HEK293 (cell line): ENCODE data around the gene GTF2IRD1.
A peak's percentile ranks its signal among the peaks of the same experiment; 100 is the strongest.

Source experiments
- CTCF ChIA-PET: fragments of 350-600 bp; formaldehyde crosslinking; extraction: SDS; loops from one replicate; lab custom pipeline; 2021; ENCODE audit warnings: antibody characterized with exemption; lab: Yijun Ruan, JAX
- POLR2A ChIA-PET: fragments of 300-600 bp; formaldehyde crosslinking; extraction: SDS; loops from one replicate; lab custom pipeline; 2020; ENCODE audit warnings: antibody characterized with exemption, inconsistent platforms; lab: Yijun Ruan, JAX
- H3K27ac ChIP-seq: fragments of 200-500 bp; sonication (Bioruptor generic); 2 replicates; pipeline ENCODE4 v1.5.1; 2014; ENCODE audit warnings: low read depth, low read length, control low read depth, inconsistent platforms; ENCODE audit errors: extremely low read depth
- H3K36me3 ChIP-seq, 2 experiments: fragments of 200-500 bp in 1 of 2; sonication (Bioruptor generic) in 1 of 2; 1 replicate in 1 of 2; 2 replicates in 1 of 2; pipeline ENCODE4 v1.5.1; 2014 to 2017; ENCODE audit warnings: inconsistent platforms in 2 of 2, low read length in 2 of 2; ENCODE audit not compliant: control insufficient read depth in 2 of 2, insufficient read depth in 1 of 2
- H3K4me1 ChIP-seq: fragments of 200-500 bp; sonication (Bioruptor generic); 2 replicates; pipeline ENCODE4 v1.5.1; 2014; ENCODE audit warnings: mild to moderate bottlenecking, low read length, inconsistent platforms; ENCODE audit not compliant: control insufficient read depth, insufficient read depth
- H3K4me3 ChIP-seq: 2 replicates; pipeline ENCODE4 v1.5.1; 2011; ENCODE audit warnings: low read depth, mild to moderate bottlenecking, control low read depth, low read length, moderate library complexity
- H3K9me3 ChIP-seq: fragments of 200-500 bp; sonication (Bioruptor generic); 2 replicates; pipeline ENCODE4 v1.5.1; 2014; ENCODE audit warnings: low read depth, low read length, inconsistent platforms; ENCODE audit not compliant: control insufficient read depth, insufficient read depth
- BCL11B ChIP-seq: fragments of 450-650 bp; formaldehyde crosslinking; IDR thresholded peaks from 2 replicates; pipeline ENCODE4 v1.5.1; 2016; ENCODE audit warnings: low read depth, missing biosample characterization, missing genetic modification characterization
- KLF16 ChIP-seq: fragments of 450-650 bp; formaldehyde crosslinking; IDR thresholded peaks from 2 replicates; pipeline ENCODE4 v1.5.1; 2017; ENCODE audit warnings: missing biosample characterization, missing genetic modification characterization
- KLF17 ChIP-seq: fragments of 450-650 bp; formaldehyde crosslinking; IDR thresholded peaks from 2 replicates; pipeline ENCODE4 v1.5.1; 2016; ENCODE audit warnings: missing biosample characterization, missing genetic modification characterization
- SCRT2 ChIP-seq: fragments of 450-650 bp; formaldehyde crosslinking; IDR thresholded peaks from 2 replicates; pipeline ENCODE4 v1.5.1; 2016; ENCODE audit warnings: missing biosample characterization, missing genetic modification characterization
- YY2 ChIP-seq: fragments of 450-650 bp; formaldehyde crosslinking; IDR thresholded peaks from 2 replicates; pipeline ENCODE4 v1.5.1; 2016; ENCODE audit warnings: missing biosample characterization, missing genetic modification characterization
- ZBTB20 ChIP-seq: fragments of 450-650 bp; formaldehyde crosslinking; IDR thresholded peaks from 2 replicates; pipeline ENCODE4 v1.5.1; 2016; ENCODE audit warnings: missing biosample characterization, missing genetic modification characterization
- ZBTB8A ChIP-seq: fragments of 450-650 bp; formaldehyde crosslinking; IDR thresholded peaks from 2 replicates; pipeline ENCODE4 v1.5.1; 2016; ENCODE audit warnings: missing biosample characterization, missing genetic modification characterization
- ZNF146 ChIP-seq: fragments of 450-650 bp; formaldehyde crosslinking; IDR thresholded peaks from 2 replicates; pipeline ENCODE4 v1.5.1; 2016; ENCODE audit warnings: missing biosample characterization, missing genetic modification characterization
- ZNF169 ChIP-seq: fragments of 450-650 bp; formaldehyde crosslinking; IDR thresholded peaks from 2 replicates; pipeline ENCODE4 v1.5.1; 2016; ENCODE audit warnings: missing biosample characterization, missing genetic modification characterization
- ZNF175 ChIP-seq: fragments of 450-650 bp; formaldehyde crosslinking; IDR thresholded peaks from 2 replicates; pipeline ENCODE4 v1.5.1; 2016; ENCODE audit warnings: missing biosample characterization, missing genetic modification characterization
- ZNF510 ChIP-seq: fragments of 450-650 bp; formaldehyde crosslinking; IDR thresholded peaks from 2 replicates; pipeline ENCODE4 v1.5.1; 2018; ENCODE audit warnings: mild to moderate bottlenecking, missing genetic modification characterization, missing biosample characterization; ENCODE audit not compliant: insufficient replicate concordance
- ZNF521 ChIP-seq: fragments of 450-650 bp; formaldehyde crosslinking; IDR thresholded peaks from 2 replicates; pipeline ENCODE4 v1.5.1; 2017; ENCODE audit warnings: missing biosample characterization, mild to moderate bottlenecking, missing genetic modification characterization
- ZNF654 ChIP-seq: fragments of 450-650 bp; formaldehyde crosslinking; IDR thresholded peaks from 2 replicates; pipeline ENCODE4 v1.5.1; 2016; ENCODE audit warnings: low read depth, missing biosample characterization, missing genetic modification characterization
- ZNF664 ChIP-seq: fragments of 450-650 bp; formaldehyde crosslinking; IDR thresholded peaks from 2 replicates; pipeline ENCODE4 v1.5.1; 2016; ENCODE audit warnings: missing biosample characterization, missing genetic modification characterization
- ZNF701 ChIP-seq: fragments of 450-650 bp; formaldehyde crosslinking; IDR thresholded peaks from 2 replicates; pipeline ENCODE4 v1.5.1; 2016; ENCODE audit warnings: missing biosample characterization, missing genetic modification characterization
- ZNF843 ChIP-seq: fragments of 450-650 bp; formaldehyde crosslinking; IDR thresholded peaks from 2 replicates; pipeline ENCODE4 v1.5.1; 2016; ENCODE audit warnings: missing biosample characterization, missing genetic modification characterization
- TF ChIP-seq, protein P1 (sequence below): fragments of 450-650 bp; formaldehyde crosslinking; IDR thresholded peaks from 2 replicates; pipeline ENCODE4 v1.5.1; 2017; ENCODE audit warnings: missing biosample characterization, missing genetic modification characterization

GTF2IRD1 gene

DNA sequence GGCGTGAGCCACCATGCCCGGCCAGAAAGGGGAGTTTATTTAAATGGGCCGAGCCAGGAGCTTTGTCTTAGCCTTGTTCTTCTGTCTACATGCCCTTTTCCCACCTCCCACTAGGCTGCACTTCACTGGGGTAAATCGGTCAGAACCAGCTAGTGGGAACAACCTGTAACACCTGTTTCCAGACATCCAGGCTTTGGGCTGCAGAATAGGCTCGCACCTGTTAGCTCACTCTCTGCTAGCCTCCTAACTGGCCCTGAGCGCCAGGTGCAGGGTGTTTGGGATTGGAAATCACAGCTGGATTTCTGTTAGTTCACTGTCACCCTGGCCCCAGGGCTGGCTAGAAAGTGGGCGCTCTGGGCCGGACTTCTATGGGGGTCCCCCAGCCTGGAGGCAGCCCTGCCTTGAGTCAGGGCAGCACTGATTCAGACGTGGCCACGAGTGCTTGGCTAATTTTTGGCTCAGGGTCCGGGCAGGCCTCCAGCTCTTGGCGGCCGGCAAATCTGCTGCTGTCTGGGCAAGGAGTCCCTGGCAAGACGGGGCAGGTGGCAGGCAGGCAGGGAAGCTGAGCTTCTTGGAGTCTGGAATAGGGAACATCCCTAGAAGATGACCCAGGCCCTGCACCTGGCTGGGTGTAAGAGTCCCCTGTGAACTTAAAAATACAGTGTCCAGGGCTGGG is 48.6 kb downstream of the GTF2IRD1 start:
- Histone ChIP-seq H3K27ac (no peak overlapping the region), H3K4me3 (no peak overlapping the region), H3K9me3 (no peaks in the 10 kb centered on the region), H3K36me3 (peaks cover 0 to 7% of the 10 kb centered on the region in 2 experiments; a peak in 2 of 3 replicates), H3K4me1 (no peaks in the 10 kb centered on the region)
- TF ChIP-seq ZNF169 (tag by site-specific recombination): no peak
- no peak for TF ChIP-seq KLF17
- TF ChIP-seq BCL11B (tag by site-specific recombination): no peak
- 0 out of 2 replicates have a peak, but pooled peaks have one; percentile 23 for TF ChIP-seq SCRT2
- POLR2A ChIA-PET: no interaction called here
- CTCF ChIA-PET: no interaction called here

- Histone ChIP-seq H3K27ac (no peak overlapping the region), H3K36me3 (peaks cover 0 to 13% of the 10 kb centered on the region in 2 experiments; a peak in 2 of 3 replicates), H3K4me3 (no peak overlapping the region), H3K4me1 (no peaks in the 10 kb centered on the region), H3K9me3 (no peaks in the 10 kb centered on the region)
- 0 out of 2 replicates have a peak, but pooled peaks have one; percentile 22 for TF ChIP-seq ZBTB20
- no peak for TF ChIP-seq ZNF654 (tag by site-specific recombination)
- ChIA-PET POLR2A (no interaction called here), CTCF (interaction anchor here (0.7 kb wide), 1 partner anchor 117 kb away, joined by 3 read pairs; no protein-coding TSS in a partner anchor)
Measured at GRCh38 chr7:74503061-74503460, 49.4 kb downstream of the GTF2IRD1 start.

DNA sequence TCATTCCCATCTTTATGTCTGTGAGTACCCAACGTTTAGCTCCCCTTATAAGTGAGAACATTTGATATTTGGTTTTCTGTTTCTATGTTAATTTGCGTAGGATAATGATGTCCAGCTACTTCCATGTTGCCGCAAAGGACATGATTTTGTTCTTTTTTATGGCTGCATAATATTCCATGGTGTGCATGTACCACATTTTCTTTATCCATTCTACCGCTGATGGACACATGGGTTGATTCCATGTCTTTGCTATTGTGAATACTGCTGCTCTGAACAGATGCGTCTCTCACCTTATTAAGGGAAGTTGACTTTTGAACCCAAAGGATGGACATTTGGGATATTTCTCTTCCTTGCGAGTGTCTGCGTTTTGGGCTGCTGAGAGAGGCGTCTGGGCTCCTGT is 50.2 kb downstream of the GTF2IRD1 start:
- Histone ChIP-seq H3K27ac (no peak overlapping the region), H3K9me3 (no peaks in the 10 kb centered on the region), H3K36me3 (peaks cover 1 to 15% of the 10 kb centered on the region in 2 experiments; a peak in 2 of 3 replicates), H3K4me1 (no peaks in the 10 kb centered on the region), H3K4me3 (no peak overlapping the region)
- TF ChIP-seq KLF16 (tag by site-specific recombination) (no peak), ZNF146 (tag by site-specific recombination) (peak; percentile 91)
- ChIA-PET POLR2A (no interaction called here), CTCF (no interaction called here)

DNA sequence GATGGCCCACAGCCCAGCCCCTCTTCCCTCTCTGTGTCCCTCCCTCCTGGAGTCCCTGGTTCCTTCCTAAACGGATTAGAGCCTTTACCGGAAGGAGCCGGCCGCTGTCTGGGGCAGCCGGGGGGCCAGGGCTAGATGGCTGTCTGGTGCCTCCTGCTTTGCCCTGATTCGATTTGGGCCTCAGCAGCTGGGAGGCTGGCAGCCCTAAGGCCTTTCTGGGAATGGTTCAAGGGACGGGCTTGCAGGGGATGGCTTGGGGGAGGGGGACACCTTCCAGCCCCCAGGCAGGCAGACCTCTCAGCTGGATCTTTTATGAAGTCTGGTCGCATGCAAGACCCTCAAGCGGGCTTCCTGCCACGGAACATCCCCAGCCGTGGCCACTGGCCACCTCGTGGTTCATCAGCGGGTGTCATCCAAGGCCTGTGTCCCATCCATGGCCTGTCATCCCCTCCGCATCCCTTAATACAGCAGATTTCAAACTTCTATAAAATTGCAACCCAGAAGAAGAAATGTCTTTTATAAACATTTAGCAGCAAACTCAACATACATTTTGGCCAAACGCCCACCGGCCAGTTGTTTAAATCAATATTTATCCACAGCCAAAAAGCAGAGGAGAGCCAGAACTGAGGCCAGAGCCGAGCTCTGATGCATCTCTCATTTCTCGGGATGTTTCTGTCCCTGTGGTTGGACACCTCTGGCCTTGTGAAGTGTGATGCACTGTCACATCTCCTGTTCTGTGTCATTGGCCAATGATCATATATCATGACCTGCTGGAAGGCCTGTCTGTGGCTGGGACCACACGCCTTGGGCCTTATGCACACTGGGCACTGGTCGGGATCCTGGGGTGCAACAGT is 52.0 kb downstream of the GTF2IRD1 start:
- no peaks in the 10 kb centered on the region for H3K4me1 ChIP-seq
- CTCF ChIA-PET: no interaction called here
- no peak overlapping the region for H3K4me3 ChIP-seq
- no peaks in the 10 kb centered on the region for H3K9me3 ChIP-seq
- H3K36me3 ChIP-seq: peaks cover 8 to 13% of the 10 kb centered on the region in 2 experiments; a peak in 2 of 3 replicates
- no peak overlapping the region for H3K27ac ChIP-seq
- POLR2A ChIA-PET: no interaction called here
- TF ChIP-seq ZNF521 (tag by site-specific recombination) (no peak), ZNF701 (tag by site-specific recombination) (no peak), ZBTB8A (tag by site-specific recombination) (no peak), YY2 (tag by site-specific recombination) (no peak), ZNF510 (no peak), ZNF175 (tag by site-specific recombination) (no peak), ZNF843 (no peak), ZNF664 (tag by site-specific recombination) (no peak)
- TF ChIP-seq, protein P1, sequence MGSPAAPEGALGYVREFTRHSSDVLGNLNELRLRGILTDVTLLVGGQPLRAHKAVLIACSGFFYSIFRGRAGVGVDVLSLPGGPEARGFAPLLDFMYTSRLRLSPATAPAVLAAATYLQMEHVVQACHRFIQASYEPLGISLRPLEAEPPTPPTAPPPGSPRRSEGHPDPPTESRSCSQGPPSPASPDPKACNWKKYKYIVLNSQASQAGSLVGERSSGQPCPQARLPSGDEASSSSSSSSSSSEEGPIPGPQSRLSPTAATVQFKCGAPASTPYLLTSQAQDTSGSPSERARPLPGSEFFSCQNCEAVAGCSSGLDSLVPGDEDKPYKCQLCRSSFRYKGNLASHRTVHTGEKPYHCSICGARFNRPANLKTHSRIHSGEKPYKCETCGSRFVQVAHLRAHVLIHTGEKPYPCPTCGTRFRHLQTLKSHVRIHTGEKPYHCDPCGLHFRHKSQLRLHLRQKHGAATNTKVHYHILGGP (tag by site-specific recombination): no peak
